Activated T-cell treated with anti-CD3 and anti-CD28 coated beads for 1 hour (primary cell): ENCODE results near the gene PTPRT.

Source experiments
- DNase-seq: peaks from one replicate; pipeline ENCODE4 v3.0.0-alpha.2; 2020; ENCODE audit warnings: low read depth

PTPRT gene

DNA sequence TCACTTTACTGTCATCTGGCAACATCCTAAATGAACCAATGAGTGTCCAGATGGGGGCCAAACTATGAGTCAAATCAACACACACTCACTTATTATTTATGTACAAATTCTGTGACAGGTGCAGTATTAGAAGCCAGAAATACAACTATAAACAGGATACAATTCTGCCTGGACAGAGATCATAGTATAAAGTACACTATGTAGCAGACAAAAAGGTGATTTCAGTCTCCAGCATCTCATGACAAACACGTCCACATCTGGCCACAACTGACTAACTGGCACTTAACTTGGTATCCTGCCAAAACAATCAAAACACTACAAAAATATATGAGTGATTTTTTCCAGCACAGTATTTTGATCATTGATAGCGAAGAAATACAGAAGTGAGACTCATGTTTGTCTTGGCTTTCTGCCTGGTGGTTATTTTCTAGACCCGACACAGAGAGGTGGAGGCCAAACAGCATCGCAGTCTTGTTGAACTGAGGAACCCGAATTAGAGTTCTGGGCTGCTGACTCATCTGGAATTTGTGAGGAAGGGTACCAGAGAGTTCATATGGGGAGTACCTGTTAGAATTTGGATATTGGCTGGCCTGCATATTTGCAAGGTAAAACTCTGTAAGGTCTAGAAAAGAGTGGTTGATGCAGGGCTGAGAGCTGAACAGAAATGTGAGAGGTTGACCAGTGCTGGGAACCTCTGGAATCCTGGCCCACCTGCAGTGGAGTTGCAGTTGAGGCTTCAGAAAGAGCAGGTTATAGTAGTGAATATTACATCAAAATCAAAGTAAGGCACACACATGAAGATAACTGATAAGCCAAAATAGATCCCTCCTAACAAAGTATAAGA is 475.2 kb downstream of the PTPRT start:
- no peak for DNase-seq

DNA sequence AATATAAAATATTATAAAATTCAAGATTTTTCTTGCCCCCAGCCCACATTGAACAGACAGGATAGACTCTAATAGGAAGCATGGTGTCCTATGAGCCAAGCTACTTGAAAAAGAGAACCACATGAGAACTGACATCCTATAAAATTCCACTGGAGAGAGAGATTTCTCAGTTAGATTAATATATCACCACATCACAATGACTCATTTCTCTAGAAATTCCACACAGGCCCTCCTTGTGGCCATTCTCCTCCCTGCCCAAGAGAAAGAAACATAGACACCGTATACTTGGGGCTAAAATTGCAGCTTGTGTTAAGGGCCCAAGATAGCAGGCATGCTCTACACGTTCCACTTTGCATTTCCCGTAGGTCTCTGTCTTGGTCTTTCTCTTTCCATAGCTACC is 481.4 kb downstream of the PTPRT start:
- no peak for DNase-seq

DNA sequence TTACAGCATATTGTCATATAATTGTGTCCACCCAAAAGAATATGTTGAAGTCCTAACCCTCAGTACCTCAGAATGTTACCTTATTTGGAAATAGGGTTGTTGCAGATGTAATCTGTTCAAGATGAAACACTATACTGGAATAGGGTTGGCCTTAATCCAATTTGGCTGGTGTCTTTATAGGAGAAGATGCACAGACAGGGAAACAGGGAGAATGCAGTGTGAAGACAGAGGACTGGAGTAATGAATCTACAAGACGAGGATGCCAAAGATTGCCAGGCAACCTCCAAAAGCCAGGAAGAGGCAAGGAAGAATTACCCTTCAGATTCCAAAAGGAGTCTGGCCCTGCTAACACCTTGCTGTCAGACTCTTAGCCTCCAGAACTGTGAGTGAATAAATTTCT is 482.9 kb downstream of the PTPRT start:
- DNase-seq: no peak

DNA sequence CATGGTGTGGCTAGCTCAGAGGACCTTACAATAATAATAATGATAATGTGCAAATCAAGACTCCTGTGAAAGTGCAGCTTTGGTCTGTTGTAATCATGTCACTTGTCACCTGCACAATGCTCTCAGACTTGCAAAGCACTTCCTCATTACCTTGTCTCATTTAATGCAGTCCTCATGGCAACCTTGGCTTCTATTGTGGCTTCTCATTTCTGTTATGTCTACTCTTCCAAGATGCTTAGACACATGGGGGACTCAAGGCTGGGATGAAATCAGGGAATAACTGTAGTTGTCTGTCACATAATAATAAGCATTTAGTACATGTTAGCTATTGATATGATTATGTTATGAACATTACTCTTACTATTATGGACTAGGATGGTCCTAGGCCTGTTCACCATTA is 484.2 kb downstream of the PTPRT start:
- DNase-seq: no peak

DNA sequence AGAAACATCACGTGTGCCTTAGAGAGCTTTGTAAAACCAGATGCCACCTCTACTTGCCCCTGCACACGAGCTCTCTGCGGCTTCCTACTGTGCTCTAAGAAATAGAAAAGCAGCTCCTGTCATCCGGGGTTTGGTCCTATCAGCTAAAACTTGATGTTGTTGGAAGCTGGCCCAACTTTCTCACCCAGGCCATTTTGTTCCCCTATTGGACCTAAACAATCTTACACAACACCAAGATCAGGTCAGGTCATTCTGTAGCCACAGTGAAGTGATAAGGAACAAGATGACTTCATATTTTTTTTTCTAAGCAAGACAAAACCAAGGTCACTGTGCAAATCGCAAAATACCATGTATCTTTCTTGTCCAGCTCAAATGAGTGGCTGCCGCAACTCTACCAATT is 486.0 kb downstream of the PTPRT start:
- DNase-seq: no peak

DNA sequence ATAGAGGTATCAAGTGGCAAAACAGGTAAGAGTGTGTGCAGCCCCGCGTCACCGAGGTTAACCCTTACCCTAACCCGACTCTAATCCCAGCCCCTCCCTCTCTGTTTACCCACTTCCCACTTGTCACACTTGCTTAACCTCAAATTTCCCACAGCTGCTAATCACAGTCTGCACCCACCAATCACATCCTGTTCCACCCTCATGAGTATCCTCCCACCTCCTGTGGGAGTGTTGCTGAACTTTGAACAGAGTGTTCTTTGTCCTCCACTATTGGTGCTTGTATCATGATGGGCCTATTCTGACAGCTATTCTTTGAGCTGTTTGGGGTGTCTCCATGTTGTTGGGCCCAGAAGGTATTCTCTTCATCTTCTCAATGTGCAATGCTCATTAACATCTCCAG is 487.8 kb downstream of the PTPRT start:
- DNase-seq: no peak

DNA sequence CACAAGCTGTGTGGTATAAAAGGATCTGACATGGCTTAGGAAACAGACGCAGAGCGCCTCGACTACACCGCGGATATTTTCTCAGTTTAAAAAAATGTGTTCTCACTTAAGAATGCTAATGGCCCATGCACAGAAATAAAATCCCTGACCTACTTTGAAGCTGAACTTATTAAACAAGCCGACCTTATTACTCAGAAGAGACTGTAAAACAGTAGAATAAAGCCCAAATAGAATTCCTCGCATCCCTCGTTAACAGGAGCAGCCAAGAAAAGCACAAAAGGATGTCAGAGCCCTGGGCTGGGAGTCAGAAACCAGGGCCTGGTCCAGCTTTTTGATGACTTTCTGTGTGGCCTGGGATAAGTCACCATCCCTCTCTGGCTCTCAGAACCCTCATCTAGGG is 489.3 kb downstream of the PTPRT start:
- DNase-seq: no peak

DNA sequence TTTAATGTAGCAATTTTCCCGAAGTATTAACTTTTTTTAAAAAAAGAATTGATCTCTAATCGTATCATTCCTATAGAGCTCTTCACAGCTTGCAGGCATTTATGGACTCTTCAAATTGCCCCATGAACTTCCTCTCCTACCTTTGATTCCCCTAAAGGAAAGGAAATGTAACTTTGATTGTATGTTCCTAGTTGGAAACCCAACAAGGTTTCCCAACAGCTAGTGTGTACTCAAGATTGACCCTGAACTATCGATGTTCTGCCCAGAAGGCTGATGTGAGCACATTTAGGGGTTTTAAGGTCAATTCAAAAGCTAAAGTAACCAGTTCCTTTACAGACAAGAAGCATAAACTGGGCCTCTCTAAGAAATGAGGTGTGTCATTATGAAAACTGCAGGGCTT is 491.7 kb downstream of the PTPRT start:
- no peak for DNase-seq

DNA sequence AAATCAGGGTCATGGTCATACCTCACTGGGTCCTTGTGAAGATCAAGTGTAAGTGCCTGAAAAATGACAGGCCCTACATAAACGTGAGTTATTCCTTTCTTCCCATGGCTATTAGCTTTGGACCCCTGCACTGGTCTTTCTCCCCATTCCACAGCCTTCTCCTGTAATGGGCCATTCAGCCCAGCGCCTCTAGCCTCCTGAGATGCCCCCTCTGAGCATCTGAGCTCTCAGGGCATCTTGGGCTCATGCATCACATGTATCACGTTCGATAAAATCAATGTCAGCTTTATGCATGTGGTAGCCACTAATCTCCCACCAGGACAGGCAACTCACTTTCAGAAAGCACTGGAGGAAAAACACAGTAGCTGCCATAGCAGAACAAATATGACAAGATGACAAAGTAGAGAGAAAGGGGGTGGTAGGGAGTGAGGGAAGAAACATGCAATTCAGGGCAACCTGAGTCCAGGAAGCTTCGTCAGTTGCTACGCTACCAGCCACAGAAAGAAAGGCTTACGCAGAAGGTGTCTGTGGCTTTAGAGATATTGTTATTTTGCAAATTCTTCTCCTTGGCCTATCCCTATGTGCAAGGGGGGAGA is 498.8 kb downstream of the PTPRT start:
- no peak for DNase-seq

DNA sequence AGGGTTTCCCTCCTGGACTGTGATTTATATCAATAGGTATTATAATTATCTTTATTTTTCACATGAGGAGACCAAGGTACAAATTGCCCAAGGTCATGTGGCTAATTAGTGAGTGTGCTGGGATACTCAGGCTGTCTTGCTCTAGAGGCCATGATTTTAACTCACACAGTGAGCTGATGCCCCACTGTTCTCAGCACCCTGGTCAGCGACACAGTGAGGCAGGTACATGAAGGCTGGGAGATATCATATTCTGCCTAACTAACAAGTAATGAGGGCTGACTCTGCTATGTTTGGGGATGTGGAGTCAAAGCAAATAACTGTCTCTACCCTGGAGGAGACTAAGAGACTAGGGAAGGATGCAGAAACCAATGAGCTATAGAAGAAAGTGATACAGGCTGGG is 501.1 kb downstream of the PTPRT start:
- no peak for DNase-seq

DNA sequence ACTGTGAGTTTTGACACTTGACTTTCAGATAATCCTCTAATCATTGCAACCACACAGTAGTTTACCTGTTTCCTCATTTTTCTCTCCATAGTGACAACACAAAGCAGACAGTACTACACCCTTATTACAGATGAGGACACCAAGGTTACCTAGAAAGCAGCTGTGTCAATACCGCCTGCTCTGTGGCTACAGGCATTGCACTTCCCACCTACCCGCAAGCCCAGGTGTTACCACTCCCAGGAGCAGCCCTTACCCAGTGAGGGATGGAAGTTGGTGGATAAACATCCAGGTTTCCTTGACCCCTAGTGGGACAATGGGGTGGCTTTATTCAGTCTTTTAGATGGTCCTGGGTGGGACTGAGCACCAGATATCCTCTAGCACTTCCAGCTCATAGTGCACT is 503.6 kb downstream of the PTPRT start:
- no peak for DNase-seq

DNA sequence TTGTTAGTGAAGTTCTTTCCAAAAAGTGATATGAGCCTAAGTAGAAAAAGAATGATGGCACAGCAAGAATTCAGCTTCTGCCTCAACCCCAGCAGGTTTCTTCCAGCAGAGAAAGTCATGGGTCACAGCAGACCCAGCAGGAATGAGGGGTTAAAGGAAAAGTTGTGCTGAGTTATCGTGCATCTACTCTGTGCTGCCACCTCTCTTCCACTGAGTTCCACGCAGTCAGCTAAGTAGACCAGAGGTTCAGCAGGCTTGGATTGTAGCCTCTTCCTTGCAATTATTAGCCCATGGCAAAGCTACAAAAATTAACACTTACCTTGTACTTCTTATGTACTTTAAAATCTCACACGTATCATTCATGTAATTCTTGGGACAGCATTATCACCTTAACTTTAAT is 510.8 kb downstream of the PTPRT start:
- no peak for DNase-seq

DNA sequence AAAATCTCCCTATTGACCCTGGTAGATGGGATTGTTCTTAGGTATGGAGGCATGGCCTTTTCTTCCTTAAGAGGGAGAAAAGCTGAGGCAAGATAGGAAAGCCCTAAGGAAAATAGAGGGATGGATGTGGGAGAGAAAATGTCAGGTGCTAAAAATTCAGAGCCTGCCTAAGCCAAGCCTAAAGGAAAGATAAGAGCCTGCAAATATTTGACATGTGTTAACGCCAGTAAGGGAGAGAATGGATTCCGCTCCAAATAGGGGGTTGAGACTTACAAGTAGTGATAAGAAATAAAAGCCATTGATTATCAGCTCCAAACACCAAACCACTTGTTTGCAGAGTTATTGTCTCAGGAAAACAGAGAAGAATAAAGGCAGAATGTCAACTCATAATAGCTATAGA is 533.6 kb downstream of the PTPRT start:
- no peak for DNase-seq

DNA sequence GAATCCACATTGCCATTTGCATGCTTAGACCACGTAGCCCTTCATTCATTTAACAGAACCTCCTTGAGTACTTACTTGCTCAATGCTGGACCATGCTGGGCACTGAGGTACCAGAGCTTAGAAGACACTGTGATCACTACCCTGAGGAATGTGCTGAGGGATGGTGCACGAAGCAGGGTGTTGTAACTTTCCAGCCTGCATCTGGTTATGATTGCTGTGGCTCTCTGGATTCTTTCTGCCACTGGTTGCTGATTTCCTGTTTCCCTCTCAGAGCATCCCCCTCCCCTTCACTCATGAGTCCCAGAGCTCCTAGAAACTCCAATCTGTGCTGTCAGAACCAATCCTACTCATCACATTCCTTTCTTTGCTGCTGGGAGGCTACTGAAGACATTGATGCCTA is 537.4 kb downstream of the PTPRT start:
- DNase-seq: no peak

DNA sequence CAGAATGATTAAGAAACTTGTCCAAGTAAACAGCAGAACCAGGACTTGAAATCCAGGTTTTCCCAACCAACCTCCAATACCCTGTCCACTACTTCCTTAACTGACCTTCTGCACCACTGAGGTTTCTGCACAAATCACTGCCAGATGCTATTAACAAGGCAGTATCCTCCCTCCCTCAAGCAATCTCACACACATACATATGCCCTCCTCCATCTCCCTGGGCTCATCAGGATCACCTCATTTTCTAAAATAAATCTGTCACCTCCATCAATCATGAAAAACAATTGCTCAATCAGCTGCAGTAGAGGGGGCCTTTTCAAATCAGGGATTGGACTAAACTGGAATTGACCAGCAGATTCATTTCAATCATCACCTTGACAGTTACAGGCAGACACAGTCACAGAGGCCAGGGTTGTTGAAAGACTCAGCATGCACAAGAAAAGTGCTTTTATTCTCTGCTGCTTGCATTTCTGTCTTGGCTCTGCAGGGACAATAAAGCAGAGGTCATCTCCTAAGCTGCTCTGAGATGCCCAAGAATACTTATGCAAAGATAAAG is 539.4 kb downstream of the PTPRT start:
- no peak for DNase-seq

DNA sequence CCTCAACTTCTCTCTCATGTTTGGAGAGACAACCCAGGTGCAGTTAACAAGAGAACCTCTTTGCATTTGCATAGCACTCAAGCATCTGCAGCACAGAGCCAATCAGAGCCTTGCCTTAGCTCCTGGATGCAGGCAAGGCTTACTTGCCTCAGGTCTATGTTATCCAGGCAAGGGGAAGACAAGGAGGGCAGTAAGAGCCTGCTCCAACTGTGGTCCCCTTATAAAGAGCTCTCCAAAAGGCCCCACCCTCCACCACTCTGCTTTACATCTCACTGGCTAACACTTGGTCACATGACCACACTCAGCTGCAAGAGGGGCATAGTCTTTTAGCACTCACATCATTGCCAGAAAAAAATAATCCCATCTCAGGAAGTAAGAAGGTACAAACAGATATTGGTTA is 540.0 kb downstream of the PTPRT start:
- DNase-seq: no peak

DNA sequence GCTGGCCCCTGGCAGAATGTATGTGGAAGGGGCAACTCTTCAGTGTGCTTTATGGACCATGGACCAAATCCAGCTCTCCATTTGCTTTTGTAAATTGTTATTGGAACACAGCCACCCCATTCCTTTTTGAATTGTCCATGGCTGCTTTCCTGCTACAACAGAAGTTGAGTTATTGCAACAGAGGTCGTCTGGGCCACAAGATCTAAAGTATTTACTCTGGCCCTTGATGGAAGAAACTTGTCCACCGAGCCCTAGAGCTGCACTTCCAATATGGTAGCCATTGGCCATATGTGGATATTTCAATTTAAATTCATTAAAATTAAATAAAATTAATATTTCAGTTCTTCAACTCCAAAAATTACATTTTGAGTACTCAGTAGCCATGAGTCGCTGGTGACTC is 543.5 kb downstream of the PTPRT start:
- no peak for DNase-seq

DNA sequence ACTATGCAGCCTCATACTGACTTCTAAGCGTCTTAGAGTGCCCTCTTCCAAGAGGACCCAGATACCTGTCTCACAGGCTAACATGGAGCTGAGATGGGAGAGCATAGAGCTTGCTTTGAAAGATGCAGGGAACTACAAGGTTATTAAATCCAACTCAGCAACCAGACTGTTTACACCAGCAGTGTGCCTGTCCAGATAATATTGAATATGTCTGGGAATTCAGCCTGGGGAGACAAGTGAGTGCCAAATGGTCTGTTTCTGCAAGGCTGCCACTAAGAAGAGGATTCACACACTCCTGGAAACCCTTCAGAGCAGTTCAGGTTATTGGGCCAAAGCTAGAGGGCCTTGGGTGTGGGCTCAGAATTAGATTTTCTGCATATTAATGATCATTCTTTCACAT is 547.8 kb downstream of the PTPRT start:
- DNase-seq: no peak

DNA sequence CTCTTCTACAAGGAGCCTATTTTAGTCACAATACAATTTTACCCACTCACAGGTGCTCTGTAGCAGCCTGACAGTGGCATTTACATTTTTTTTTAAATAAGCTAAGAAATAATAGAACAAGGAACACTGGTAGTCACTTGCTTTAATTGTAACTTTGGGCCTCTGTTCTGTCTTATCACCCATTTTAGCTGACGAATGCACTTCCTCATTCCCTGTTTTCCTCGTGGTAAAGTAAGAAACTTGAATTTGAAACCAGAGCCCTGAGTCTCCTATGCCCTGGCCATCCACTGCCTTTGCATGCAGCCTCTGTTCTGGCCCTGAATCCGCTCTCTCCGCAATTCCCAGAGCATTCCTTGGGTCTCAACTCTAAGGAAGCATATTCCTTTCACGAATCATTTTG is 550.6 kb downstream of the PTPRT start:
- DNase-seq: no peak

DNA sequence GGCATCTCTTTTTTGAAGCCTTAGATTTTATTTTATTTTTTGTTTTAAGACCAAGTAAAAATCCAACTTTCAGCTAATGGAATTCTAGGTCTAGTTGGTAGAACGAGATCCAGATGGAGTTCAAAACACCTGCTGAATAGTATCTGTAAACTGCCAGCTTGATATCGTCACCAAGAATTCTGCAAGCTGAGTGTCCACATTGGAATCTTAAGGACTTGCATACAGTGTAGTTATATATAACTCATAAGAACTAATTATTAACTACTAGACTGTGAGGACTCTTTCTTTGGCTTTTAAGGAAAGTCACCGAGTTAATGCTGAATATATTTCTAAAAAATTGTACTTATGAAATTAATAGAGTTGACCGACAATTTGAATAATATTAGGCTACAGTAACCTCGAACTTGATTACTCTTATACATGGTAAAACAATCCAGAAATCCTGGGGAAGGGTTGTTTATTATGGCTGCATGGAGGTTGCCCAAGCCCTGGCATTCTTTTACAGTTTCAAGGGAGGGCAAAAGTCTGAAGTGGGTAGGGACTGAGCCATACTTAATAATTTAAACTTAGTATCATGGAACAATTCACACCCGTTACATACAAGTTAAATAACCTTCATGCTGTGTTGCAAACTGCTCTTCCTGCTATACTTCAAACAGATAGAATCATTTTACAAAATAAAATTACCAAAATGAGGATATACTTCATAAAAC is 553.9 kb downstream of the PTPRT start:
- DNase-seq: no peak

DNA sequence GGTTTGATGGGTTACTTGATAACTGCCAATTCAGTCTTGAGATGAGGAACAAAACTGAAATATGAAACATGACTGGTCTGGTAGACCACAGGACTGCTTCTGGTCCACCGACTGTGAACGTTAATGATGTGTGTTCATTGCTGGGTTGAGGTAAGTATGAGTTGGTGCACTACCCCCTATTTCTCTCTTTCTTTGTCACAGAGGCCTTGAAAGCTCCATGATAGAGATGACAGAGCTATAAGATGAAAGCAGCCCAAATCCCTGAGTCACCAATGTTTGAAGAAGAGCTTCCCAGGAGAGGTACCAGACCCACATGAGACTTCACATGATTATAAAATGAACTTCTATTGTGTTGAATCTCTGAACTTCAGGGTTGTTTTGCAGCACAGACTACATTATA is 555.5 kb downstream of the PTPRT start:
- no peak for DNase-seq

DNA sequence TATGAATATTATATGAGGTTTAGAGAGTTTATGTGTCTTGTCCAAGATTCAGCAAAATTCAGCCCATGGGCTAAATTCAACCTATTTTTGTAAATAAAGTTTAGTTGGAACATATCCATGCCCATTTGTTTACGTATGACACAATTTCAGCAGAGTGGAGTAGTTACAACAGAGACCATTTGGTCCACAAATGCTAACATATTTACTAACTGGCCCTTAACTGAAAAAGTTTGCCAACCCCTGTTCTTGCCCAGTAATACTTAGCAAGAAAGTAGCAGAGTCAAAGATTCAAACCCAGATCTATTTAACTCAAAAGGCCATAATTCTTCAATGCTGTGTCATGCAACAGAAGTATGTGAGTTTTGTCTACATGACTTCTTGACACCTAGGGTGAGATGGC is 561.0 kb downstream of the PTPRT start:
- no peak for DNase-seq

DNA sequence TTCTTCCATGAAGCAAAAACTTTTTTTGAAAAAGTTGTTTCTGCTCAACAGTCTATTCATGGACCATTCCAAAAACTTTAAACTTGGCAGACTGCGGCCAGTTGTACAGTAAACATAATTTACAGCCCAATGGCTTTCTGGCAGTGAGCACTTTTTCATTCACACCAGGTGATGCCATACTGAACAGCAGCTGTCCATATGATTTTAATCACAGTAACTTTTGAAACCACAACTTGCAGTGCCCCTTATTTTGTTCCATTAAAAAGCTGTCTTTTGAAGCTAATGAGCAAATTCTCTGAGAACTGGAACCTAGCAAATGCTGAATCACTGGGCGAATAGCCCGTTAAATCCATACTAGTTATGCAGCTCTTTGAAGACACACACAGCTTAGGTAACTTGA is 576.6 kb downstream of the PTPRT start:
- DNase-seq: no peak
